Natural killer cell (primary cell): ENCODE data around the gene MACROD2. TPM values are rescaled to one million over a fixed set of nuclear protein-coding genes. Genes with fewer than 3 reads are reported as not detected.

Experiments
- ATAC-seq, 3 donors: fragments of 150-1000 bp in 2 of 3; fragments of 200-7000 bp in 1 of 3; cut with Tn5 transposase; 1 replicate in 1 of 3; 2 replicates in 2 of 3; pipeline ENCODE4 v1.10.0; 2021; ENCODE audit warnings: mild to moderate bottlenecking in 2 of 3, moderate library complexity in 2 of 3
- DNase-seq, 2 donors: peaks; one replicate each; pipeline versions ENCODE4 v3.0.0 to v3.0.0-alpha.2; 2013 to 2021; ENCODE audit warnings: mixed read lengths in 1 of 2
- H3K27ac ChIP-seq: one replicate; pipeline ENCODE4 v1.5.1; 2013; ENCODE audit warnings: mild to moderate bottlenecking, low read length
- H3K27me3 ChIP-seq: one replicate; pipeline ENCODE4 v1.6.1; 2013; ENCODE audit warnings: low read length; ENCODE audit not compliant: control insufficient read depth, insufficient read depth
- H3K36me3 ChIP-seq: one replicate; pipeline ENCODE4 v1.6.1; 2013; ENCODE audit warnings: low read length; ENCODE audit not compliant: control insufficient read depth, insufficient read depth
- H3K4me1 ChIP-seq: one replicate; pipeline ENCODE4 v1.6.1; 2013; ENCODE audit warnings: low read length; ENCODE audit not compliant: control insufficient read depth, insufficient read depth
- H3K4me3 ChIP-seq: one replicate; pipeline ENCODE4 v1.5.1; 2013; ENCODE audit warnings: low read length
- H3K9me3 ChIP-seq: one replicate; pipeline ENCODE4 v1.6.1; 2013; ENCODE audit warnings: low read length; ENCODE audit not compliant: control insufficient read depth, insufficient read depth
- H3K27ac Mint-ChIP-seq, 2 donors: one replicate each; pipeline ENCODE4 v1.8.0; 2022; ENCODE audit warnings: mild to moderate bottlenecking in 2 of 2, mixed read lengths in 2 of 2, moderate library complexity in 1 of 2
- H3K27me3 Mint-ChIP-seq, 2 donors: one replicate each; pipeline ENCODE4 v1.8.0; 2022; ENCODE audit warnings: low read depth in 2 of 2, mixed read lengths in 2 of 2
- H3K36me3 Mint-ChIP-seq: one replicate; pipeline ENCODE4 v1.8.0; 2022; ENCODE audit warnings: mixed read lengths
- H3K4me1 Mint-ChIP-seq, 2 donors: one replicate each; pipeline ENCODE4 v1.8.0; 2022; ENCODE audit warnings: mixed read lengths in 2 of 2
- H3K4me3 Mint-ChIP-seq: one replicate; pipeline ENCODE4 v1.8.0; 2022; ENCODE audit warnings: mild to moderate bottlenecking, moderate library complexity, mixed read lengths
- H3K9me3 Mint-ChIP-seq, 2 donors: one replicate each; pipeline ENCODE4 v1.8.0; 2022; ENCODE audit warnings: mixed read lengths in 2 of 2
- CTCF ChIP-seq: fragments of 200-600 bp; IDR thresholded peaks from one replicate; pipeline ENCODE4 v1.8.0; 2022; ENCODE audit warnings: antibody characterized with exemption
- WGBS: methylation state at CpG from one replicate; pipeline ENCODE4 v1.1.7; 2013; ENCODE audit warnings: missing lambda C conversion rate; ENCODE audit not compliant: insufficient coverage; 5-methylcytosine and 5-hydroxymethylcytosine counted together
- intact Hi-C: fragments of 100-400 bp; cut with micrococcal nuclease; formaldehyde crosslinking; loops from one replicate; pipeline ENCODE4 v1.14.2; 2022
- total RNA-seq, 4 donors: library from RNA; stranded (reverse); fragments of 120-200 nt in 1 of 4; gene quantifications; one replicate each; pipeline versions ENCODE4 v1.2.3 to v1.2.4, GENCODE V29; 2013 to 2022

Gene MACROD2
- total RNA-seq, 3 donors from 2014 or later (not counting 1 experiment from before 2014, with no cell fraction given) = 0.19 to 0.88 TPM; not detected in 1

DNA sequence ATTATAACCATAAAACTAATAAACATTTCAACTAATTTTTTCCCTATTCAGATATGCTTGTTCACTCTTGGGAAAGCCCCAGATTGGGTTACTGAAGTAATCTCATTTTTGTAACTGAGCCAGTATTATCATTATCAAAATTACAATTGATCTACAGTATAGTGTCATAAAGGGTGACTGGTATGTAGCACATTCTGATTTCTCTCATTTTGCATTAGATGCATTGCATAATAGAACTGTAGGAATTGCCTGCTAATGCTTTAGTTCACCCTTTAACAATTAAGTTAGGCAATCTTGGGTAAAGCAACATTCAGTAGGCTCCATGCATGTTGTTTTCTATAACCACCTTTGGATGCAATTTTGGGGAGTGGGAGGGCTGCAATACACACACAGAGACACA is 492.9 kb downstream of the MACROD2 start:
- Mint-ChIP-seq H3K4me3 (no peak overlapping the region), H3K27ac (no peak overlapping the region)

GRCh38 chr20:14488756-14489479 is 493.6 kb downstream of the MACROD2 start:
- Histone ChIP-seq H3K4me3 (no peak overlapping the region), H3K9me3 (no peaks in the 10 kb centered on the region), H3K27ac (no peak overlapping the region), H3K36me3 (no peaks in the 10 kb centered on the region), H3K27me3 (no peaks in the 10 kb centered on the region), H3K4me1 (no peaks in the 10 kb centered on the region)
- H3K27ac Mint-ChIP-seq = no peak overlapping the region
- ATAC-seq (no peak), DNase-seq (no peak)
- no peak overlapping the region for H3K4me3 Mint-ChIP-seq
- no peaks in the 10 kb centered on the region for H3K27me3 Mint-ChIP-seq
- no peak for TF ChIP-seq CTCF
- H3K9me3 Mint-ChIP-seq = peaks cover 9 to 13% of the 10 kb centered on the region in 2 donors
- peaks cover 5% of the 10 kb centered on the region for H3K36me3 Mint-ChIP-seq
- 80% methylated on average over 5 of the region's 5 CpGs for WGBS
- intact Hi-C loops = no loop called here
- no peaks in the 10 kb centered on the region for H3K4me1 Mint-ChIP-seq

More for the DNA sequence above, 492.9 kb downstream of the MACROD2 start:
- Mint-ChIP-seq H3K9me3 (peaks cover 9 to 13% of the 10 kb centered on the region in 2 donors), H3K27me3 (no peaks in the 10 kb centered on the region), H3K4me1 (no peaks in the 10 kb centered on the region), H3K36me3 (peaks cover 5% of the 10 kb centered on the region)
- Histone ChIP-seq H3K4me3 (no peak overlapping the region), H3K4me1 (no peaks in the 10 kb centered on the region), H3K36me3 (no peaks in the 10 kb centered on the region), H3K9me3 (no peaks in the 10 kb centered on the region), H3K27me3 (no peaks in the 10 kb centered on the region), H3K27ac (no peak overlapping the region)
- DNase-seq (no peak), ATAC-seq (no peak)
- intact Hi-C loops = no loop called here
- no peak for TF ChIP-seq CTCF

DNA sequence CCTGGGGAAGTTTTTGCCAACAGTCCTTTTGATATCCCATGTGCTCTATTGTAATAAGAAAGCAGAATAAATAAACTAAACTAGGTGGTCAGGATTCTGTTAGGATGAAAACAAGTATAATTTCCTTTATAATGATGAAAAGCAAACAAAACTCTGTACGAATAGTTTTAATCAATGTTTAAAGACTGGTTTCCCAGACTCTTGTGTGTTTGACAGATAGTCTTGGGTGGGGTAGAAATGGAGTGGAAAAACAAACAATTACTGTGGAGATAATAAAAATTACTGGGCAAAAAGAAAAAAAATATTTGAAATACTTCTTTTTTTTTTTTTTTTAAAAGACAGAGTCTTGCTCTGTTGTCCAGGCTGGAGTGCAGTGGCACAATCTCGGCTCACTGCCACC is 494.2 kb downstream of the MACROD2 start:
- no peaks in the 10 kb centered on the region for H3K27me3 Mint-ChIP-seq
- H3K36me3 ChIP-seq = no peaks in the 10 kb centered on the region
- peaks cover 5% of the 10 kb centered on the region for H3K36me3 Mint-ChIP-seq
- H3K27me3 ChIP-seq = no peaks in the 10 kb centered on the region
- H3K4me3 ChIP-seq = no peak overlapping the region
- H3K4me1 ChIP-seq = no peaks in the 10 kb centered on the region
- intact Hi-C loops = no loop called here
- no peak overlapping the region for H3K27ac ChIP-seq
- no peak overlapping the region for H3K27ac Mint-ChIP-seq
- H3K9me3 ChIP-seq = no peaks in the 10 kb centered on the region
- TF ChIP-seq CTCF = no peak
- H3K9me3 Mint-ChIP-seq = peaks cover 7 to 11% of the 10 kb centered on the region in 2 donors
- 40% methylated on average over 2 of the region's 2 CpGs for WGBS
- no peak for ATAC-seq
- no peaks in the 10 kb centered on the region for H3K4me1 Mint-ChIP-seq
- H3K4me3 Mint-ChIP-seq = no peak overlapping the region
- DNase-seq = no peak

DNA sequence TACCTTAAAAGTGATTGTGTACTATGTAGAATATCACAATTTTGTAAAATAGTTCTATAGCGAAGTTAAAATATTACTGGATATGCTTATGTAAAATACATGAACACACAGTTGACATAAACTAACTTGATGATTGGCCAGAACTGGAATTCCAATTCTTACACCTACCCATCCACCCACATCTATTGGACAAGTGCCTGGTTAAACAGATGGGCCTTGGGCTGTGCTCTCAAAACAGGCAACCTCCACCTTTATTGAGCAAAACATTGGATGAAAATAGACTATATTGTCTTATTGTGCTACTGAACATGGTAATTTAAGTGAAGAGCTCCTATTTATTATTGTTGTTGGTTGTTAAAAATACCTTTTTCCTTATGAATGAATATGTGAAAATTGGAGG is 496.1 kb downstream of the MACROD2 start:
- no peak overlapping the region for H3K4me3 Mint-ChIP-seq
- intact Hi-C loops = no loop called here
- no peaks in the 10 kb centered on the region for H3K4me1 Mint-ChIP-seq
- no peak overlapping the region for H3K4me3 ChIP-seq
- TF ChIP-seq CTCF = no peak
- H3K27me3 Mint-ChIP-seq = no peaks in the 10 kb centered on the region
- ATAC-seq = no peak
- no peak for DNase-seq
- H3K36me3 Mint-ChIP-seq = peaks cover 5% of the 10 kb centered on the region
- no peak overlapping the region for H3K27ac Mint-ChIP-seq
- no peaks in the 10 kb centered on the region for H3K4me1 ChIP-seq
- H3K27ac ChIP-seq = no peak overlapping the region
- H3K36me3 ChIP-seq = no peaks in the 10 kb centered on the region
- no CpG with 5 or more reads among the region's 1 CpG for WGBS
- no peaks in the 10 kb centered on the region for H3K27me3 ChIP-seq
- H3K9me3 Mint-ChIP-seq = peaks cover 2 to 3% of the 10 kb centered on the region in 2 donors
- no peaks in the 10 kb centered on the region for H3K9me3 ChIP-seq
